RPMI7951 (cell line): ENCODE measurements around the gene GPC6. TPM values are rescaled to one million over a fixed set of nuclear protein-coding genes. Genes with fewer than 3 reads are reported as not detected.

Source experiments
- DNase-seq: peaks from one replicate; pipeline ENCODE4 v3.0.0-alpha.2; 2012; ENCODE audit warnings: low read depth
- total RNA-seq: library from RNA; depleted of rRNA; stranded (reverse); fragments of >200 nt; shearing (Covaris generic); gene quantifications from 2 replicates; pipeline ENCODE4 v1.2.3, GENCODE V29; 2014

The GPC6 gene
- total RNA-seq, 1 experiment from 2014 or later, result under 0.01 TPM

DNA sequence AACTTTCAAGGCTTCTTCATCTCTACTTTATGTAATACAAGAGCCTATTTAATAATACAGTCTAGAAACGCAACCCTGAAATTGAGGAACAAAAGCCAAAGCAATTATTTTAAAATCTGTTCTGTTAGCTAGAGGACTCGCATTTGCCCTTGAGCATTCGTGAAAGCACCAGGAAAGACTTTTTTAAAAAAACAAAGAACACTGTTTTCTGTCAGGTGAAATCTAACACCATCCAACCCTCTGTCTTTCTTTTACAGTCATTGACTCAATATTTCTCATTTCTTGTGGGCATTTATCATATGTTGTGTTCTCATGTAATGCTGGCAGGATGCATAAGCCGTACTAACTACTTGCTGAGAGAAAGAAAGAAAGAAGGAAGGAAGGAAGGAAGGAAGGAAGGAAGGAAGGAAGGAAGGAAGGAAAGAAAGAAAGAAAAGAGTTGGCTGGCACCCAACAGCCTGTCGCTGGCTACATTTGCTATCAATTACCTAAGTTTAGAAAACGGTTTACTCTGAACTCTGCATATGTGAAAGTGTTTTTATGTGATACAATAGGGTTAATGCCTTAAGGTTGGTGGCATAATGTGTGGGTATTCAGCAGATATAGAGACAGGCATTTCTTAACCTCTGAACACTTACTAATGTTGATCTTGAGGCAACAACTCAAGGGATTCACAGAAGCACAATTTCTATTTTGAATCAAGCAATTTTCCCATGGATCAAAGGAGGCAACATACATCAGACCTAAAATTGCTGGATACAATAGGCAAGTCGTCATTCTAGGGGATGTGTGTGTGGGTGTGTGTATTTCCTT is 807.4 kb downstream of the GPC6 start:
- DNase-seq, result no peak

- no peak for DNase-seq
Observed at GRCh38 chr13:94050039-94050438, 823.4 kb downstream of the GPC6 start.

DNA sequence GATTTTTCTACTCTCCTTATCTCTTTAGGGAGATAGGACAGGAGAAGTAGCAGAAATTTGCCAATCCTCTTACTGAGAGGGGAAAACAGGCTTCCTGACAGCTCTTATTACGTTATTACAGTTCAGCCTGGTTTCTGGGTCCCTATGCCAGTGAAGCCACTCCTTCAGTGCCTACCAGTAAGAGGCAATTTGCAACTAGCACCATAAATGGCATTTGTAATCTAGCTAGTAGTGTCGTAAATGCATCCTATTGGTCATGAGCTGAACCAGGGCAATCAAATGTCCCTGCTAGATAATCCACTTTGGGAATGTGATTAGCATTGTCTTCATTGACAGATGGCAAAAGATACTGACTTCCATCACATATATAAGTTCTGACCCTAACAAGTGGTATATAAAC is 824.1 kb downstream of the GPC6 start:
- no peak for DNase-seq

- DNase-seq, result peak; percentile 8
Observed at GRCh38 chr13:94053986-94054593, 827.5 kb downstream of the GPC6 start.

- DNase-seq, result no peak
Observed at GRCh38 chr13:94056362-94056990, 829.9 kb downstream of the GPC6 start.

GRCh38 chr13:94057618-94058186 is 831.1 kb downstream of the GPC6 start:
- DNase-seq, result no peak

DNA sequence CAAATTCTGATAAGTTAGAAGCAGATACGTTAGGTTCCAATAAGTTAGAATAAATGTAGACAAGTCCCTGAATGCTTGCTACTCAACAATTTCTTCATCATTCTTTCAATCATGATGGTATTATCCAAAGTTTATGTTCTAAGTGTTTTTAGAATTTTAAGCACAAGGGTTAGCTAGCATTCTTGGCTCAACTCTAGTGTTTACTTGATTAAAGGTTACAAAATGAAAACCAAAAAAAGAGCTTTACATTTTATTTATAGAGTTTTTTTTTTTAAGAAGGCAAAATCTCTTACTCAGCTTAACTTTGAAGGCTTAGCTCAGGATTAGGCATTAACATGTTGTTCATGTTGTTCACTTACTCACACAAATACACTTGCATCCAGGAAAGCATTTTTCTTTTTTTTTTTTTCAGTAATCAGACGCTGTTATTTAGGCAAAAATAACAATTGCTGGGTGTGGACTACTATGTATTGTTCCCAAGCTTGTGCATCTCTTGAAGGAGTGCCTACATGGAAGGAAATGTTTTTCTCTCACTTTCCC is 832.3 kb downstream of the GPC6 start:
- DNase-seq, result no peak

GRCh38 chr13:94061301-94061700 is 834.7 kb downstream of the GPC6 start:
- DNase-seq, result peak; percentile 17

DNA sequence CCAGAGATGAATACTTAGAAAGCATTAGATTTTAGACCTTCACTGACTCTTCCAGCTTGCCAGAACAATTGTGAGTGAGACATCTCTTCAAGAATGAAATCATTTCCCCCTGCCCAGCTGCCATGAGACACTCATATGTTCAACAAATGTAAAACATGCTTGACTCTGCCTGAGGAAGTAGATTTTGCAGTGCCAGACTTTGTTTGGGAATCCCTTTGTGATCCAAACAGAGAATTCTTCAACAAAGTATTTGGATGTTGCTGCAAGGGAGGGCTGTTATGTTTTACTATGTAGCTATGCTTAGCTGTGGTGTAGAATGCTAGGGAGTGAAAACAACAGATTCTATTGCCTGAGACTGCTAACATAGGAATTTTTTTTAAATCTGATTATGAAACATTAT is 836.5 kb downstream of the GPC6 start:
- no peak for DNase-seq

GRCh38 chr13:94063848-94064247 is 837.2 kb downstream of the GPC6 start:
- no peak for DNase-seq

DNA sequence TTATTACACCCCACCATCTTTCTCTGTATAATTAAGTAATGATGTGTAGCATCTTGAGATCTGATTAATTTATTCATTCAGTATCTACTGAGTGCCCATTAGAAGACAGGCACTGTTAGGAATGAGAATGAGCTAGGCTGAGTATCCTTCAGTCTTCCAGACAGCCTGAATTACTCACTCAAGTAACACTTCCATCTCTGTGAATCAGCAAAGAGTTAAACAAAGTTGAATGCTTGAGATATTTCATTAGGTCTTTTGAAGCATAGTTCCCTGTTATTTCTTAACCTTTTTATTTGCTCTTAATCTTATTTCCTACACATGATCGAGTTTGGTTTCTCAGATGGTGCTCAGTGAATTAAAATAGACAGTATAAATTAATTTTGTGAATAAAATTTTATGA is 839.1 kb downstream of the GPC6 start:
- DNase-seq, result no peak

DNA sequence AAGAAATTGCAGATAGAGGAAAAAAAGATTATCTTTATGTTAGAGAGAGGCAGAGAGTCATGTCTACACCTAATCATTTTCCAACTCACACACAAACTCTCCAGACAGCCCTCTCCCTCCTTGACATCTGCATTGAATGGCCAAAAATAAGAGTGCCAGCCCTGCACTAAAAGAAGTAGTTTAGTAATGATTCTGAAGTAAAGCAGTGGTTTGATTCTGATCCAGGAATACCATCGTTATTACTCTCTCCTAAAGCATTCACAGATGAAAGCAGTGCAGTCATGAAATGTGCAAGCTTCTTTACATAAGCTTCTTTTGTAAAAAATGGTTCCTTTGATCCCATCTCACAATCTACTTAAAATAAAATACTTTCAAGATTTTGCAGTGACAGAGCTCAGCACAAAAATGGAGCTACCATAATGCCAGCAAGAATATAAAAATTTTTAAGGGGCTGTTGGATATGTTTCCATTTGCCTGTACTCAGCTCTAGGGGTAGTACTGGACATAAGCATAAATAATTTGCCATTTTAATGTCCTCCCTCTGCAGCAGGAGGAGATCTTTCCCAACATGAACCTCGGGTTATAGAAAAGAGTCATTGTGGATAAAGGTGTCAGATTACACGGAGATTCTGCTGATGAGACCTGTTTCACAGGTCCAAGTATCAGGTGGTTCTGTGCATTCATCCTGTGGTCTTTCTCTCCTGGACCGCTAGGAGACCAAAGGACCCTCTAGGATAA is 846.6 kb downstream of the GPC6 start:
- DNase-seq, result peak; percentile 50

DNA sequence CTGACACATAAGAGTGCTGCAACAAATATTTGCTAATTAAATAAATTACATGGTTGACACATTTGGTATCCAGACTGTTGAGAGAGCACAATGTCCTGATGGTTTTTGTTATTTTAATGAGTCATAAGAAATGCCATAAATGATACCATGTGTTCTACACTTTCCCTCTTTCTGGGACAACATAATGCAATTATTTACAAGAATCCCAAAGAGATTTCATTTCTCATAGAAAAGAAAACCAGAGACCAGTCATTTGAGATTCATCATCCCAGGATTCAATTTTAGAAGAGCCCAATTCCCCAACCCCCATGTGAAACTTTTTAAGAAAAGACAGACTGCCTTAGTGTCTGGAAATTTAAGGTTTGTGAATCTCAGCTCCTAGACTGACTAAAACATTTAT is 853.3 kb downstream of the GPC6 start:
- DNase-seq, result peak; percentile 28

DNA sequence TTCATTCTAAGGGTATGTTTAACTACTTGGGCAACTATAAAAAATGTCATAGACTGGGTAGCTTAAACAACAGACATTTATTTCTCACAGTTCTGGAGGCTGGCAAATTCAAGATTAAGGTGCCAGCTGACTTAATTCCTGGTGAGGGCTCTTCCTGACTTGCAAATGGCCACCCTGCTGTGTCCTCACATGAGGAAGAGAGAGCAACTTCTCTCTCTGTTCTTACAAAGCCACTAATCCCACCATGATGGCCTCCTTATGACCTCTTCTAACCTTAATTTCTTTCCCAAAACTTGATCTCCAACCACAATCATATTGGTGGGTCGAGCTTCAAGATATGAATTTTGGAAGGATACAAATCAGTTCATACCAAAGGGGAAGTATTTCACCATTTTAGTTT is 853.9 kb downstream of the GPC6 start:
- no peak for DNase-seq

DNA sequence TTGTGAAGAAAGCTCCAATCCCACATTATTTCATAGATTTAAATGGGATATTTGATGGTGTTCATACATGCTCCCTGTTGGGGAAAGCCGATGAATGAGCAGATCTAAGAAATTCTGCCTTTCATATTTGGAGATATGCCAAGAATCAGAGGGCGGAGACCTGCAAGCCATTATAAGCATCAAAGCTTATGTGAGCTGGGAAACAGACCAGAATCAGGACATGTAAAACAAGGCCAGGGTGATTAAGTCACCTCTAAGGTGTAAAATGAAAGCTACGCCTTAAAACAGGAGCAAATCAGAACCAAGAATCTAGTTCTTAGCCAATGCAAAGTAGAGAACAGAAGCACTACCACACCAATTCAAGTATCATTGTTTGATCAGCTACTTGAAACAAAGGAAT is 860.5 kb downstream of the GPC6 start:
- DNase-seq, result no peak

GRCh38 chr13:94088742-94089141 is 862.1 kb downstream of the GPC6 start:
- no peak for DNase-seq

GRCh38 chr13:94090773-94091480 is 864.3 kb downstream of the GPC6 start:
- no peak for DNase-seq

DNA sequence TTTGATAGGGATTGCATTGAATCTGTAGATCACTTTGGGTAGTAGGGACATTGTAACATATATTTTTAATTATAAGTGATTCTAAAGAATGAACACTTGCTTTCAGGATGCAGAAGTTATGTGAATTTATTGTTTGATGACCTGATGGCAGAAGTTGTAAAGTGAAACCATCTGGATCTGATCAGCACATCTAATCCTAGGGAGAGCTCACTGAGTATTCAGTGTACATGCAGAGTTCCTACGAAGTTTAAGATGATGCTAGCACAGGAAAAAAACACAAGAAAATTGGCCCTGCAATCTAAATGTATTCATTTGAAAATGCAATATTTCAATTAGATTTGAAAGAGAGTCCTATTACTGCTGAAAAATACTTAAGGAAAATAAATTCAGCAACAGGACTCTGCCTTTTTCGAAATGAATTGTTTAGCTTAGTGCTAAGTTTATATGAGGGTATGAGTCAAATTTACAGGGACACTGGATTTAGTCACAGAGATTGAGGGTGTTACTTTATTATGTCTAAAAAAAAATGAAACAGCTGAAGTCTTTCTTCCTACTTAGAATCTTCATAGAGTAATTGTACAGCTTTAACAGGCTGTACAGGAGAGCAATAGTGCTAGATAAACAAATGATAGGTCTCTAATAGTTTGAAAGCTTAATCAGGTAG is 867.2 kb downstream of the GPC6 start:
- no peak for DNase-seq

DNA sequence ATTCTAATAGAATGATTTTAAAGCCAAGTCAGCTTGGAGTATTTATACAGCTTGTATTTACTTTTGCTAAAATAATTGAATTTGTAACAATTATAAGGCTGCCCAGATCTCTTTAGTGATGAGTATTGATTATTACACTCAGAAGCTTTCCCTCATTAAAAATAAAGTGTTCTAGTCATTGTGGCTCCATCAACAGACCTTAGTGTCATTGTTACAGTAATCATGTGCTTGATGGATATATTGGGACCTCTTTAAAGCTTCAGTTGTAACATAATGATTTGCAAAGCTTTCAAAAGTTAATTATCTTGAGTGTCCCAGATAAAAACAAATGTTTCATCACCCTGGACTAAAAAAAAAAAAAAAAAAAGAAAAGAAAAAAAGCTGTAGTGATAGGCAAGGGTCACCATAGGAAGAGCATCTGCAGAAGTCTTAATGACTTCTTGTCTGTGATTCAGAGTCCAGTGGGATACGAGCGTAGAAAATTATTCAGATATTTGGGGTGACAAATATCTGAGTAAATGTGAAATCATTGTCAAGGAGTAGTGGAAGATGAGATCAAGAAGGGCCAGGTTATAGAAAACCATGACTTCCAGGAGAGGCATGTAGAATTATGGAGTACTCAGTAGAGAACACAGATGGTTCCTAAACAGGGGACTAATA is 883.2 kb downstream of the GPC6 start:
- no peak for DNase-seq

- peak; percentile 85 for DNase-seq
Observed at GRCh38 chr13:94112227-94112626, 885.6 kb downstream of the GPC6 start.
